Gastrocnemius medialis (tissue), 4 donors: ENCODE measurements around the gene CD177. TPM values are rescaled to one million over a fixed set of nuclear protein-coding genes. Genes with fewer than 3 reads are reported as not detected.

Experiments
- ATAC-seq, 2 donors: fragments of 150-250 bp; one replicate each; pipeline ENCODE4 v1.9.1; 2016
- DNase-seq, 2 donors: peaks; one replicate each; pipeline ENCODE4 v3.0.0-alpha.2; 2019
- H3K27ac ChIP-seq, 4 donors: fragments of 200-600 bp; sonication (generic); 1 replicate in 1 of 4; 2 replicates in 3 of 4; pipeline ENCODE4 v1.5.1; 2016 to 2018; ENCODE audit warnings: mild to moderate bottlenecking in 2 of 4, moderate library complexity in 1 of 4
- H3K27me3 ChIP-seq, 3 donors: fragments of 200-600 bp; sonication (generic) in 2 of 3; 1 replicate in 1 of 3; 2 replicates in 2 of 3; pipeline versions ENCODE4 v1.5.1 to v1.6.0; 2016 to 2019; ENCODE audit warnings: mild to moderate bottlenecking in 1 of 3, moderate library complexity in 1 of 3
- H3K36me3 ChIP-seq, 2 donors: fragments of 200-600 bp; sonication (generic) in 1 of 2; one replicate each; pipeline ENCODE4 v1.5.1; 2017 to 2018
- H3K4me1 ChIP-seq, 2 donors: fragments of 200-600 bp; sonication (generic) in 1 of 2; one replicate each; pipeline ENCODE4 v1.5.1; 2016 to 2017; ENCODE audit warnings: mild to moderate bottlenecking in 2 of 2
- H3K4me3 ChIP-seq, 4 donors: fragments of 200-600 bp; sonication (generic) in 3 of 4; 1 replicate in 1 of 4; 2 replicates in 3 of 4; pipeline ENCODE4 v1.5.1; 2016 to 2019; ENCODE audit warnings: mild to moderate bottlenecking in 2 of 4
- H3K9me3 ChIP-seq, 3 donors: fragments of 200-600 bp; sonication (generic) in 2 of 3; 1 replicate in 1 of 3; 2 replicates in 2 of 3; pipeline ENCODE4 v1.5.1; 2016 to 2019
- POLR2A ChIP-seq, 2 donors: fragments of 450-650 bp; IDR thresholded peaks; one replicate each; pipeline ENCODE4 v1.6.1; 2017; ENCODE audit warnings: antibody characterized with exemption in 2 of 2, mild to moderate bottlenecking in 2 of 2, moderate library complexity in 2 of 2
- in situ Hi-C, 4 donors: fragments of 200-750 bp; cut with MboI; loops; one replicate each; pipeline versions ENCODE4 v1.15.0 to v1.8.0; 2017; ENCODE audit warnings: low sequenced_read_pairs in 4 of 4
- intact Hi-C: fragments of 100-400 bp; cut with DNase I; formaldehyde crosslinking; loops from one replicate; pipeline ENCODE4 v1.15.1; 2023; ENCODE audit warnings: low total_unique reads
- total RNA-seq, 4 donors: library from RNA; depleted of rRNA; stranded (reverse); fragments of >200 nt; gene quantifications; one replicate each; pipeline versions ENCODE4 v1.1.0 to v1.2.3, GENCODE V29; 2016
- TF ChIP-seq, protein P1 (sequence below), 5 experiments: fragments of 450-650 bp in 3 of 5; fragments of 200-600 bp in 2 of 5; sonication (generic) in 2 of 5; IDR thresholded peaks in 4 of 5; conservative IDR thresholded peaks in 1 of 5; 1 replicate in 4 of 5; 2 replicates in 1 of 5; pipeline ENCODE4 v1.5.1; 2016 to 2019; ENCODE audit warnings: antibody characterized with exemption in 5 of 5, mild to moderate bottlenecking in 3 of 5, moderate library complexity in 3 of 5

The CD177 gene
- total RNA-seq: 1 to 10 TPM in 3 of 4 donors, not detected in 1; 1.3 to 2.9 (median 2.6) TPM

GRCh38 chr19:43353606-43354304 is at the start of gene CD177:
CD177 (plus strand) TSS chr19:43353686; CDS start chr19:43353715, 29 bp downstream.
- ATAC-seq: no peak
- no peak within 1 kb of the TSS for H3K4me3 ChIP-seq
- no peak within 1 kb of the TSS for H3K27ac ChIP-seq
- in situ Hi-C loops: no loop called here
- no peaks in the 10 kb centered on the region for H3K36me3 ChIP-seq
- intact Hi-C loops: no loop called here
- TF ChIP-seq POLR2A (IDR thresholded peaks at IDR 0.05): no peak
- TF ChIP-seq, protein P1, sequence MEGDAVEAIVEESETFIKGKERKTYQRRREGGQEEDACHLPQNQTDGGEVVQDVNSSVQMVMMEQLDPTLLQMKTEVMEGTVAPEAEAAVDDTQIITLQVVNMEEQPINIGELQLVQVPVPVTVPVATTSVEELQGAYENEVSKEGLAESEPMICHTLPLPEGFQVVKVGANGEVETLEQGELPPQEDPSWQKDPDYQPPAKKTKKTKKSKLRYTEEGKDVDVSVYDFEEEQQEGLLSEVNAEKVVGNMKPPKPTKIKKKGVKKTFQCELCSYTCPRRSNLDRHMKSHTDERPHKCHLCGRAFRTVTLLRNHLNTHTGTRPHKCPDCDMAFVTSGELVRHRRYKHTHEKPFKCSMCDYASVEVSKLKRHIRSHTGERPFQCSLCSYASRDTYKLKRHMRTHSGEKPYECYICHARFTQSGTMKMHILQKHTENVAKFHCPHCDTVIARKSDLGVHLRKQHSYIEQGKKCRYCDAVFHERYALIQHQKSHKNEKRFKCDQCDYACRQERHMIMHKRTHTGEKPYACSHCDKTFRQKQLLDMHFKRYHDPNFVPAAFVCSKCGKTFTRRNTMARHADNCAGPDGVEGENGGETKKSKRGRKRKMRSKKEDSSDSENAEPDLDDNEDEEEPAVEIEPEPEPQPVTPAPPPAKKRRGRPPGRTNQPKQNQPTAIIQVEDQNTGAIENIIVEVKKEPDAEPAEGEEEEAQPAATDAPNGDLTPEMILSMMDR (IDR thresholded peaks at IDR 0.05 in 4 of 5, conservative IDR thresholded peaks at IDR 0.05 in 1 of 5): no peak
- no peaks in the 10 kb centered on the region for H3K4me1 ChIP-seq
- H3K27me3 ChIP-seq: peaks cover 0 to 8% (median 6%) of the 10 kb centered on the region in 3 donors
- H3K9me3 ChIP-seq: no peaks in the 10 kb centered on the region
- DNase-seq: no peak

DNA sequence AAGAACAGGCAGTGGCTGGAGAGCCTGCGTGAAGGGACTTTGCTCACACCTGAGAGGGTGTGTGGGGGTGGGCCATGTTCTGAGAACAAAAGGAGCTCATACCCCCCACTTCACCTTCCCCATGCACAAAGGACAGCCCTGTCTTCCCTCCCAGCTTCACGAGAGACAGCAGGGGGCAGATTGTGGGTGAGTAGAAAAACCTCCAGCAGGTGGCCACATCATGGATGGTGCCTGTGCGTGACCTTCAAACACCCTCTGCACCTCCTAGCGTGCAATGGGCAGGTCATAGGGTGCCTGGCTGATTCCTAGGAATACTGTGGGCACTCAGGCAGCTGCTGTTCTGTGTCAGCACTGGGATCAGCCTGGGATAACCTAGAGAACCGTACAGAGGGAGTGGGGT is 47.8 kb upstream of the CD177 start:
- in situ Hi-C loops: no loop called here
- Histone ChIP-seq H3K4me3 (no peak overlapping the region), H3K36me3 (no peaks in the 10 kb centered on the region), H3K4me1 (no peaks in the 10 kb centered on the region), H3K9me3 (no peaks in the 10 kb centered on the region), H3K27ac (no peak overlapping the region), H3K27me3 (no peaks in the 10 kb centered on the region)
- DNase-seq (no peak), ATAC-seq (no peak)
- intact Hi-C loops: no loop called here
- TF ChIP-seq POLR2A (IDR thresholded peaks at IDR 0.05): no peak
- TF ChIP-seq, protein P1 (IDR thresholded peaks at IDR 0.05 in 4 of 5, conservative IDR thresholded peaks at IDR 0.05 in 1 of 5): no peak

- intact Hi-C loops (no loop called here), in situ Hi-C loops (no loop called here)
- H3K9me3 ChIP-seq: no peaks in the 10 kb centered on the region
- no peaks in the 10 kb centered on the region for H3K36me3 ChIP-seq
- no peaks in the 10 kb centered on the region for H3K27me3 ChIP-seq
- H3K4me1 ChIP-seq: no peaks in the 10 kb centered on the region
- TF ChIP-seq, protein P1 (IDR thresholded peaks at IDR 0.05 in 4 of 5, conservative IDR thresholded peaks at IDR 0.05 in 1 of 5): no peak
- no peak for TF ChIP-seq POLR2A (IDR thresholded peaks at IDR 0.05)
- ATAC-seq (no peak), DNase-seq (no peak)
- H3K27ac ChIP-seq: no peak overlapping the region
- no peak overlapping the region for H3K4me3 ChIP-seq
These were observed 47.4 kb upstream of the CD177 start for GRCh38 chr19:43306097-43306496.

- H3K4me1 ChIP-seq: no peaks in the 10 kb centered on the region
- H3K27me3 ChIP-seq: no peaks in the 10 kb centered on the region
- H3K9me3 ChIP-seq: no peaks in the 10 kb centered on the region
- H3K36me3 ChIP-seq: no peaks in the 10 kb centered on the region
- intact Hi-C loops: no loop called here
- in situ Hi-C loops: no loop called here
- no peak overlapping the region for H3K4me3 ChIP-seq
- H3K27ac ChIP-seq: no peak overlapping the region
- no peak for ATAC-seq
- DNase-seq: no peak
- no peak for TF ChIP-seq POLR2A (IDR thresholded peaks at IDR 0.05)
- TF ChIP-seq, protein P1 (IDR thresholded peaks at IDR 0.05 in 4 of 5, conservative IDR thresholded peaks at IDR 0.05 in 1 of 5): no peak
These were observed 45.2 kb upstream of the CD177 start for GRCh38 chr19:43308244-43308815.
